ENCODE results near the gene PCDHGB7.
"Not testable (repeated sequence)": the region's sequence is repeated elsewhere in the genome, so short reads cannot be mapped to it uniquely, and the experiment has no call there.

PCDHGB7 gene

DNA sequence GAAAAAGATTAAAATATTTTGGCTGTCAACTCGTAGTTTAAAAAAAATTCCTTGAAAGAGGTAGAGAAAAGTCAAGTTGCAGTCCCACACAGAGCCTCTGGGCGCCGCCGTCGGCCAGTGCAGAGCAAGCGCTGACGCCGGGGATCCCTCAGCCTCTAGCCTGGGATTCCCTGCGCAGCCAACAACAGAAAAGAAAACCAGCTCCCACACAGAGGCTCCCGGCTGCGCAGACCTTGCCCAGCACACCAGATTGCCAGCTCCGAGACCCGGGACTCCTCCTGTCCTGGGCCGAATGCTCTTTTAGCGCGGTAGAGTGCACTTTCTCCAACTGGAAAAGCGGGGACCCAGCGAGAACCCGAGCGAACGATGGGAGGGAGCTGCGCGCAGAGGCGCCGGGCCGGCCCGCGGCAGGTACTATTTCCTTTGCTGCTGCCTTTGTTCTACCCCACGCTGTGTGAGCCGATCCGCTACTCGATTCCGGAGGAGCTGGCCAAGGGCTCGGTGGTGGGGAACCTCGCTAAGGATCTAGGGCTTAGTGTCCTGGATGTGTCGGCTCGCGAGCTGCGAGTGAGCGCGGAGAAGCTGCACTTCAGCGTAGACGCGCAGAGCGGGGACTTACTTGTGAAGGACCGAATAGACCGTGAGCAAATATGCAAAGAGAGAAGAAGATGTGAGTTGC lies at the start of gene PCDHGB7:
PCDHGB7 (plus strand) TSS at position 184 of the 679 bp plus-strand sequence; CDS start at position 367, 183 bp downstream.
- peak; percentile 86 for DNase-seq

- peak; percentile 67 for DNase-seq
Measured at GRCh38 chr5:141369994-141370848, 47.3 kb upstream of the PCDHGB7 start, which contains the start of gene PCDHGB3. Gene PCDHGB3, plus strand, starts transcription at chr5:141370242. Its CDS starts 153 bp downstream, at chr5:141370395.

DNA sequence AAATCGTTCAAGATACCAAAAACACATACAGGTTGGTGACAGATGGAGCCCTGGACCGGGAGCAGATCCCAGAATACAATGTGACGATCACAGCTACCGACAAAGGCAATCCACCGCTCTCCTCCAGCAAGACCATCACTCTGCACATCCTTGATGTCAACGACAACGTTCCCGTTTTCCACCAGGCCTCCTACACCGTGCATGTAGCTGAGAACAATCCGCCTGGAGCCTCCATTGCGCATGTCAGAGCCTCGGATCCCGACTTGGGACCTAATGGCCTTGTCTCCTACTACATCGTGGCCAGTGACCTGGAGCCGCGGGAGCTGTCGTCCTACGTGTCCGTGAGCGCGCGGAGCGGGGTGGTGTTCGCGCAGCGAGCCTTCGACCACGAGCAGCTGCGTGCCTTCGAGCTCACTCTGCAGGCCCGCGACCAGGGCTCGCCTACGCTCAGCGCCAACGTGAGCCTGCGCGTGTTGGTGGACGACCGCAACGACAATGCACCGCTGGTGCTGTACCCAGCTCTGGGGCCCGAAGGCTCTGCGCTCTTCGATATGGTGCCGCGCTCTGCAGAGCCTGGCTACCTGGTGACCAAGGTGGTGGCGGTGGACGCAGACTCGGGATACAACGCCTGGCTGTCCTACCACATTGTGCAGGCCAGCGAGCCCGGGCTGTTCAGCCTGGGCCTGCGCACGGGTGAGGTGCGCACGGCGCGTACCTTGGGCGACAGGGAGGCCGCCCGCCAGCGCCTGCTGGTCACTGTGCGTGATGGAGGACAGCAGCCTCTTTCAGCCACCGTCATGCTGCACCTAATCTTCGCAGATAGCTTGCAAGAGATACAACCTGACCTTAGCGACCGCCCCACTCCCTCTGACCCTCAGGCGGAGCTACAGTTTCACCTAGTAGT lies 45.7 kb upstream of the PCDHGB7 start:
- DNase-seq = no peak

- DNase-seq = no peak
Measured at GRCh38 chr5:141373673-141374317, 43.7 kb upstream of the PCDHGB7 start, which contains the start of gene PCDHGA6. Gene PCDHGA6, plus strand, starts transcription at chr5:141373891. Its CDS starts 193 bp downstream, at chr5:141374084.

DNA sequence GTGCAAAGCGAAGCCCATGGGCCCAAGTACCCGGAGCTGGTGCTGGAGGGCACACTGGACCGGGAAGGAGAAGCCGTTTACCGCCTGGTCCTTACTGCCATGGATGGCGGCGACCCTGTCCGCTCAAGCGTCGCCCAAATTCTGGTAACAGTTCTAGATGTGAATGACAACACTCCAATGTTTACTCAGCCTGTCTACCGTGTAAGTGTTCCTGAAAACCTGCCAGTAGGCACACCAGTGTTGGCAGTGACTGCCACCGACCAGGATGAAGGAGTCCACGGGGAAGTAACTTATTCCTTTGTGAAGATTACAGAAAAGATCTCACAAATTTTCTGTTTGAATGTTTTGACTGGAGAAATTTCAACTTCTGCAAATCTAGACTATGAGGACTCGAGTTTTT lies 42.9 kb upstream of the PCDHGB7 start:
- DNase-seq = no peak

- not testable (repeated sequence) for DNase-seq
Measured at GRCh38 chr5:141375444-141376155, 41.9 kb upstream of the PCDHGB7 start.

DNA sequence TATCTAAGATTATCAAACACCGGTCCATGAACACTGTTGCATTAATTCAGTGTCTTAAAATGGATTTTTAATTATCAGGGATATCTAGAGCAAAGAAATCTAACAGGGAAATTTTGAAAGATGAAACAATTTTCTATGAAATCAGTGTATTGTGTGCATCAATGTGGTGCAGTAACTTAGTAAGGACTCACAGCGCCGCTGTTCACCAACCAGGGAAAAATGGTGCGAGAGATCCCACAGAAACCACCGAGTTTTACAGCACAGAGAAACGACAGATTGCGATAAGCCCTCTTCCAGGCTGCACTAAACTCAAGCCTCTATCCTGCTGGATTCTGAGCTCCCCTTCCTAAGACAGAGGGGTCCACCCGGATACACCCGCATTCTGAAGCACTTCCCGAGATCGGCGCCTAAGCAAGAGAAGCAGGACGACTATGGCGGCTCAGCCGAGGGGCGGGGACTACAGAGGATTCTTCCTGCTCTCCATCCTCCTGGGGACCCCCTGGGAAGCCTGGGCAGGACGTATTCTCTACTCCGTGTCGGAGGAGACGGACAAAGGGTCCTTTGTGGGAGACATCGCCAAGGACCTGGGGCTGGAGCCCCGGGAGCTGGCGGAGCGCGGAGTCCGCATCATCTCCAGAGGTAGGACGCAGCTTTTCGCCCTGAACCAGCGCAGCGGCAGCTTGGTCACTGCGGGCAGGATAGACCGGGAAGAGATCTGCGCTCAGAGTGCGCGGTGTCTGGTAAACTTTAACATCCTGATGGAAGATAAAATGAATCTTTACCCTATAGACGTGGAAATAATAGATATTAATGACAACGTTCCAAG lies 34.8 kb upstream of the PCDHGB7 start, which contains the start of gene PCDHGA7:
PCDHGA7 (plus strand) TSS at position 274 of the 826 bp plus-strand sequence; CDS start at position 432, 158 bp downstream.
- peak; percentile 23 for DNase-seq

DNA sequence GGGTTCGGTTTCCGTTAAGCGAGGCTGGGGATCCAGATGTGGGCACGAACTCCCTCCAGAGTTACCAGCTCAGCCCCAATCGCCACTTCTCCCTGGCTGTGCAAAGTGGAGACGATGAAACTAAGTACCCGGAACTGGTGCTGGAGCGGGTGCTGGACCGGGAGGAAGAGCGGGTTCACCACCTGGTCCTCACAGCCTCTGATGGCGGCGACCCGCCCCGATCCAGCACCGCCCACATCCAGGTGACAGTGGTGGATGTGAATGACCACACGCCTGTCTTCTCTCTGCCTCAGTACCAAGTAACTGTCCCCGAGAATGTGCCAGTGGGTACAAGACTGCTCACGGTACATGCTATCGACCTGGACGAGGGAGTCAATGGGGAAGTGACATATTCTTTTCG lies 34.1 kb upstream of the PCDHGB7 start:
- DNase-seq = no peak

- no peak for DNase-seq
Measured at GRCh38 chr5:141384471-141385267, 32.8 kb upstream of the PCDHGB7 start.

GRCh38 chr5:141387557-141388311 lies 29.7 kb upstream of the PCDHGB7 start, which contains the start of gene PCDHGB4:
Gene PCDHGB4, plus strand, starts transcription at chr5:141387698. Its CDS starts 187 bp downstream, at chr5:141387885.
- DNase-seq = peak; percentile 62

GRCh38 chr5:141388661-141389060 lies 28.8 kb upstream of the PCDHGB7 start:
- no peak for DNase-seq

- no peak for DNase-seq
Measured at GRCh38 chr5:141389153-141390042, 28.1 kb upstream of the PCDHGB7 start.

- DNase-seq = peak; percentile 10
Measured at GRCh38 chr5:141392429-141393198, 24.9 kb upstream of the PCDHGB7 start, which contains the start of gene PCDHGA8. Gene PCDHGA8, plus strand, starts transcription at chr5:141392633. Its CDS starts 181 bp downstream, at chr5:141392814.

DNA sequence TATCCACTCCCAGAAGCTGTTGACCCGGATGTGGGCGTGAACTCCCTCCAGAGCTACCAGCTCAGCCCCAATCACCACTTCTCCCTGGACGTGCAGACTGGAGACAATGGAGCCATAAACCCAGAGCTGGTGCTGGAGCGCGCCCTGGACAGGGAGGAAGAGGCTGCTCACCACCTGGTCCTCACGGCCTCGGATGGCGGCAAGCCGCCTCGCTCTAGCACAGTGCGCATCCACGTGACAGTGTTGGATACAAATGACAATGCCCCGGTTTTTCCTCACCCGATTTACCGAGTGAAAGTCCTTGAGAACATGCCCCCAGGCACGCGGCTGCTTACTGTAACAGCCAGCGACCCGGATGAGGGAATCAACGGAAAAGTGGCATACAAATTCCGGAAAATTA lies 24.2 kb upstream of the PCDHGB7 start:
- DNase-seq = no peak

- DNase-seq = not testable (repeated sequence)
Measured at GRCh38 chr5:141394401-141395187, 22.9 kb upstream of the PCDHGB7 start.
